Heart left ventricle (tissue), 16 donors: ENCODE results near the gene MANEAL. TPM values are rescaled to one million over a fixed set of nuclear protein-coding genes. Genes with fewer than 3 reads are reported as not detected.

Experiments
- ATAC-seq, 4 donors: fragments of 200-7000 bp; cut with Tn5 transposase; one replicate each; pipeline ENCODE4 v1.9.1; 2020 to 2022; ENCODE audit warnings: moderate library complexity in 4 of 4, mild to moderate bottlenecking in 3 of 4, moderate number of reproducible peaks in 1 of 4
- DNase-seq, 5 donors: peaks; one replicate each; pipeline ENCODE4 v3.0.0-alpha.2; 2020
- H3K27ac ChIP-seq, 12 donors: fragments of 200-600 bp; sonication (generic) in 4 of 12; one replicate each; pipeline versions ENCODE4 v1.5.0 to v1.8.0; 2016 to 2022; ENCODE audit warnings: mild to moderate bottlenecking in 2 of 12
- H3K27me3 ChIP-seq, 9 donors: fragments of 200-600 bp; sonication (generic) in 2 of 9; one replicate each; pipeline versions ENCODE4 v1.5.1 to v1.8.0; 2016 to 2022; ENCODE audit warnings: mild to moderate bottlenecking in 3 of 9
- H3K36me3 ChIP-seq, 9 donors: fragments of 200-600 bp; sonication (generic) in 2 of 9; one replicate each; pipeline versions ENCODE4 v1.5.0 to v1.8.0; 2018 to 2022; ENCODE audit warnings: mild to moderate bottlenecking in 2 of 9
- H3K4me1 ChIP-seq, 12 donors: fragments of 200-600 bp; sonication (generic) in 4 of 12; one replicate each; pipeline versions ENCODE4 v1.5.0 to v1.8.0; 2016 to 2022; ENCODE audit warnings: mild to moderate bottlenecking in 3 of 12
- H3K4me3 ChIP-seq, 12 donors: fragments of 200-600 bp; sonication (generic) in 4 of 12; one replicate each; pipeline versions ENCODE4 v1.5.0 to v1.8.0; 2017 to 2022; ENCODE audit warnings: mild to moderate bottlenecking in 9 of 12, moderate library complexity in 4 of 12
- H3K9me3 ChIP-seq, 12 donors: fragments of 200-600 bp; sonication (generic) in 4 of 12; one replicate each; pipeline versions ENCODE4 v1.5.0 to v1.8.0; 2016 to 2022; ENCODE audit warnings: mild to moderate bottlenecking in 1 of 12
- CTCF ChIP-seq, 12 donors: fragments of 200-600 bp; sonication (generic) in 4 of 12; IDR thresholded peaks; one replicate each; pipeline versions ENCODE4 v1.5.0 to v1.8.0; 2018 to 2022; ENCODE audit warnings: antibody characterized with exemption in 12 of 12, mild to moderate bottlenecking in 5 of 12
- POLR2A ChIP-seq, 2 donors: fragments of 450-650 bp; IDR thresholded peaks; one replicate each; pipeline ENCODE4 v1.6.1; 2017; ENCODE audit warnings: antibody characterized with exemption in 2 of 2, mild to moderate bottlenecking in 2 of 2, moderate library complexity in 2 of 2
- WGBS, 4 donors: extraction: QIAGEN DNeasy Blood & Tissue Kit in 2 of 4; methylation state at CpG; one replicate each; pipeline versions ENCODE4 v1.1.5 to v1.1.7; 2013 to 2018; 5-methylcytosine and 5-hydroxymethylcytosine counted together
- intact Hi-C, 10 donors: fragments of 100-400 bp; cut with DNase I; formaldehyde crosslinking; loops; one replicate each; pipeline versions ENCODE4 v1.11.1 to v1.14.2; 2022
- polyA plus RNA-seq, 2 donors: library from polyadenylated mRNA; stranded (reverse); fragments of 200-250 nt; gene quantifications; one replicate each; pipeline ENCODE4 v1.2.3, GENCODE V29; 2013
- total RNA-seq, 9 donors: library from RNA; depleted of rRNA in 2 of 9; stranded (reverse); fragments of >200 nt in 2 of 9; fragmentation: NEBNext Ultra II Directional in 3 of 9; extraction: Animal tissue kit (Norgen Biotek cat#: 25700) in 3 of 9; gene quantifications; one replicate each; pipeline versions ENCODE4 v1.1.0 to v1.2.4, GENCODE V29; 2016 to 2023
- donor health status: ischemic (EF 13 %, LVEDD 7.1; RV severe dilation, severe dysfunction).
- donor health status: healthy with polysubstance abuse.
- donor health status: DM: no; HTN: yes; CAD: no.
- donor health status: DM: no; HTN: no; CAD: no.
- donor health status: ischemic (EF 25% LVEDD 6.9; RV normal size, moderate dysfunction).
- donor health status: ischemic (EF 25% LVEDD 5.7; RV mildly dilated, moderate dysfunction).
- donor health status: healthy.
- donor health status: DM: yes; HTN: yes; CAD: no.
- donor health status: ischemic (EF 35%, LVEDD 5.7; RV mildly dilated, moderate dysfunction).
- donor health status: nonischemic (EF 11% LVEDD 7.7; RV severe dilation, severe dysfunction).
- donor health status: DM: yes; HTN: yes; CAD: no.
- donor health status: PGD.
- donor health status: ischemic (EF 29% LVEDD 5.4; RV normal size, mild dysfunction).
- donor health status: nonischemic (EF 23%, LVEDD 6.1; RV moderate dilation, normal function).

The MANEAL gene
- total and polyA plus RNA-seq, 11 donors = 0.53 to 2.9 (median 0.97) TPM

DNA sequence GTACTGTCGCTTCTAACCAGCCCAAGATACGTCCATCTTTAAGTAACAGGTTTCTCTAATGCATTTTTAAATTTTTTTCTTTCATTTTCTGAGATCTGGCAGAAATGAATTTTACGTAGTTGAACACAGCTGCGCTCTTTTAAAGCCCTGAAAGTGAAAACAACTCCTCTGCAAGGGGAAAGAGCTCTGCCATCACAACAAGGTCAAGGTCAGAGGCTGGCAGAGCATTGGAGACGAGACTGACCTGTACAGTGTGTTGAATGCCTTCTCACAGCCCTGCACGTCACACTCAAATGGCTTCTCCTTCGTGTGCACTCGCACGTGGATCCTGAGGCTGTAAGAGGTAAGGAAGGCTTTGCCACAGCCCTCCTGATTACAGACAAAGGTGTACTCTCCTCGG is 46.0 kb downstream of the MANEAL start:
- peaks cover 0 to 12% (median 0%) of the 10 kb centered on the region in 12 donors for H3K4me1 ChIP-seq
- no peak overlapping the region for H3K4me3 ChIP-seq
- H3K27ac ChIP-seq = no peak overlapping the region
- DNase-seq (no peak), ATAC-seq (no peak)
- no peaks in the 10 kb centered on the region for H3K9me3 ChIP-seq
- peaks cover 0 to 67% (median 57%) of the 10 kb centered on the region in 9 donors for H3K36me3 ChIP-seq
- WGBS, 4 donors = 82 to 90% (median 85%) methylated on average over 10 of the region's 10 CpGs
- no peaks in the 10 kb centered on the region for H3K27me3 ChIP-seq
- TF ChIP-seq CTCF (IDR thresholded peaks at IDR 0.05) = no peak
- no peak for TF ChIP-seq POLR2A (IDR thresholded peaks at IDR 0.05)
- intact Hi-C loops = no loop called here

- DNase-seq (no peak), ATAC-seq (no peak)
- H3K27ac ChIP-seq = no peak overlapping the region
- H3K4me1 ChIP-seq = peaks cover 0 to 22% (median 0%) of the 10 kb centered on the region in 12 donors
- intact Hi-C loops = no loop called here
- H3K36me3 ChIP-seq = peaks cover 0 to 58% (median 47%) of the 10 kb centered on the region in 9 donors
- H3K9me3 ChIP-seq = no peaks in the 10 kb centered on the region
- H3K4me3 ChIP-seq = no peak overlapping the region
- TF ChIP-seq POLR2A (IDR thresholded peaks at IDR 0.05) (no peak), CTCF (IDR thresholded peaks at IDR 0.05) (no peak)
- no peaks in the 10 kb centered on the region for H3K27me3 ChIP-seq
- 69 to 86% (median 74%) methylated on average over 1 of the region's 1 CpG for WGBS, 4 donors
Observed at GRCh38 chr1:37840711-37841110, 47.1 kb downstream of the MANEAL start.

DNA sequence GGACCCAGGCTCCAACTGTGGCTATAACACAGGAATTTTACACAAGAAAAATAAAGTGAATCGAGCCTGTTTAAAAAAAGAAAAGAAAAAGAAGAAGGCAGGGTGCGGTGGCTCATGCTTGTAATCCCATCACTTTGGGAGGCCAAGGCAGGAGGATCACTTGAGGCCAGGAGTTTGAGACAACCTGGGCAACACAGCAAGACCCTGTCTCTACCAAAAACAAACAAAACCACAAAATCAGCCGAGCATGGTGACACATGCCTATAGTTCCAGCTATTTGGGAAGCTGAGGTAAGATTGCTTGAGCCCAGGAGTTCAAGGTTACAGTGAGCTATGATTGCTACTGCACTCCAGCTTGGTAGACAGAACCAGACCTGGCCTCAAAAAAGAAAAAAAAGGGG is 48.0 kb downstream of the MANEAL start:
- WGBS, 4 donors = 92 to 96% (median 95%) methylated on average over 3 of the region's 3 CpGs

GRCh38 chr1:37844536-37844935 is 50.9 kb downstream of the MANEAL start:
- TF ChIP-seq POLR2A (IDR thresholded peaks at IDR 0.05) (no peak), CTCF (IDR thresholded peaks at IDR 0.05) (no peak)
- Histone ChIP-seq H3K4me3 (no peak overlapping the region), H3K9me3 (no peaks in the 10 kb centered on the region), H3K4me1 (peaks cover 0 to 56% (median 0%) of the 10 kb centered on the region in 12 donors), H3K36me3 (peaks cover 0 to 38% (median 12%) of the 10 kb centered on the region in 9 donors), H3K27ac (no peak overlapping the region), H3K27me3 (no peaks in the 10 kb centered on the region)
- ATAC-seq (no peak), DNase-seq (no peak)
- intact Hi-C loops = no loop called here

More for the DNA sequence above, 48.0 kb downstream of the MANEAL start:
- Histone ChIP-seq H3K27me3 (no peaks in the 10 kb centered on the region), H3K27ac (no peak overlapping the region), H3K4me1 (peaks cover 0 to 32% (median 0%) of the 10 kb centered on the region in 12 donors), H3K4me3 (no peak overlapping the region), H3K9me3 (no peaks in the 10 kb centered on the region), H3K36me3 (peaks cover 0 to 49% (median 38%) of the 10 kb centered on the region in 9 donors)
- DNase-seq (no peak), ATAC-seq (no peak)
- TF ChIP-seq CTCF (IDR thresholded peaks at IDR 0.05) (no peak), POLR2A (IDR thresholded peaks at IDR 0.05) (no peak)
- intact Hi-C loops = no loop called here
